SH-SY5Y (cell line): Measurements from ENCODE around the gene TRPV6.

Source experiments
- GATA2 ChIP-seq: IDR thresholded peaks from 2 replicates; pipeline ENCODE4 v1.6.1; 2011; ENCODE audit warnings: mild to moderate bottlenecking, low read depth, low read length
- GATA3 ChIP-seq: IDR thresholded peaks from 2 replicates; pipeline ENCODE4 v1.6.1; 2011; ENCODE audit warnings: low read depth, mild to moderate bottlenecking, low read length, moderate library complexity

GRCh38 chr7:142899661-142900060 lies 14.1 kb upstream of the TRPV6 start:
- TF ChIP-seq GATA2 (no peak), GATA3 (no peak)
